Mucosa of descending colon (tissue), 3 donors: ENCODE results near the gene DNAH9. TPM values are rescaled to one million over a fixed set of nuclear protein-coding genes. Genes with fewer than 3 reads are reported as not detected.
A peak's percentile ranks its signal among the peaks of the same experiment; 100 is the strongest.

Source experiments
- ATAC-seq: fragments of 200-7000 bp; cut with Tn5 transposase; one replicate; pipeline ENCODE4 v1.9.1; 2020; ENCODE audit warnings: mild to moderate bottlenecking, moderate library complexity
- DNase-seq, 3 donors: peaks; one replicate each; pipeline ENCODE4 v3.0.0-alpha.2; 2020
- H3K36me3 ChIP-seq: fragments of 200-600 bp; one replicate; pipeline ENCODE4 v1.8.0; 2021; ENCODE audit warnings: low read depth, mild to moderate bottlenecking
- H3K4me1 ChIP-seq: fragments of 200-600 bp; one replicate; pipeline ENCODE4 v1.8.0; 2021; ENCODE audit warnings: low read depth, mild to moderate bottlenecking
- H3K4me3 ChIP-seq: fragments of 200-600 bp; one replicate; pipeline ENCODE4 v1.8.0; 2021; ENCODE audit warnings: mild to moderate bottlenecking
- H3K9me3 ChIP-seq: fragments of 200-600 bp; one replicate; pipeline ENCODE4 v1.8.0; 2021; ENCODE audit warnings: mild to moderate bottlenecking
- intact Hi-C, 2 donors: fragments of 100-400 bp; cut with DNase I in 1 of 2; cut with micrococcal nuclease in 1 of 2; formaldehyde crosslinking; loops; one replicate each; pipeline versions ENCODE4 v1.11.0 to v1.11.1; 2022; cut with DNase I, micrococcal nuclease
- total RNA-seq, 3 donors: library from RNA; stranded (reverse); fragmentation: NEBNext Ultra II Directional in 2 of 3; extraction: Animal tissue kit (Norgen Biotek cat#: 25700) in 2 of 3; gene quantifications; one replicate each; pipeline versions ENCODE4 v1.2.1 to v1.2.4, GENCODE V29; 2021 to 2023
- TF ChIP-seq, protein P1 (sequence below): fragments of 200-600 bp; IDR thresholded peaks from one replicate; pipeline ENCODE4 v1.8.0; 2022; ENCODE audit warnings: antibody characterized with exemption, mild to moderate bottlenecking
- donor health status: DM: no; HTN: no; CAD: no; lungs with moderate emphysema.
- donor health status: DM: no; HTN: no; CAD: no.
- donor health status: DM: no; HTN: yes; CAD: no.

Gene DNAH9
- total RNA-seq, 3 donors from 2014 or later: 0.41 to 1.5 (median 0.79) TPM

DNA sequence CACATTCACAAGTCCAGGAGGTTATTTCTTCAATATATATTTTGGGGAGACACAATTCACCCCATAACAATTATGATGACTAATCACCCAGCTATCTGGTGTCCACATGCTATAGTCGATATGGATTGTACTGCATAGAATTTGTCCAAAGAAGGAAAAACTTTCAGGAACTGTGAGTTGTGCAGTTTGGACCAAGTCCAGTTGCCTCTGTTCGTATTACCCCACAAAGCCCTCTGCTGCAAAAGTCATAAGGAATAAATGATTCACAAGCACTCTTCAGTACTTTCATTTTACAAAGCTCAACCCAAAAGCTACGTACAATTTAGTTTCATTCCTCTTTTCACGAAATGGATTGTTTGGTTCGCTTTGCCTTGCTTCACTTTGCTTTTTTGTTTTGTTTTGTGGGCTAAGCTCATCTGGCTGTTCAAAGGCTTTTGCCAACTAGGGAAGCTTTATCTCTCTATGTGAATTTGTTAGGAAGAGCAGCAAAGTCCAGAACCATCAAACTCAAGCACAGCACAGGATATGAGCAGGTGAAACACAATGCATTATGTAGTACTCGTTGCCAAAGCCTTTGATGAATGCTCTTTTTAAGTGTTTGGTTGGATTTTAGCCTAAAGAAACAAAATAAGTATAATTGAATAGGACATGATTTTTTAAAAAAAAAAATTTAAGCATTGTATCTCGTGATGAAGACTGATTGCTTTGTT, 300.4 kb downstream of the DNAH9 start:
- no peak overlapping the region for H3K4me3 ChIP-seq
- ATAC-seq: no peak
- intact Hi-C loops: no loop called here
- DNase-seq: no peak
- no peaks in the 10 kb centered on the region for H3K4me1 ChIP-seq
- no peaks in the 10 kb centered on the region for H3K36me3 ChIP-seq
- no peaks in the 10 kb centered on the region for H3K9me3 ChIP-seq
- TF ChIP-seq, protein P1, sequence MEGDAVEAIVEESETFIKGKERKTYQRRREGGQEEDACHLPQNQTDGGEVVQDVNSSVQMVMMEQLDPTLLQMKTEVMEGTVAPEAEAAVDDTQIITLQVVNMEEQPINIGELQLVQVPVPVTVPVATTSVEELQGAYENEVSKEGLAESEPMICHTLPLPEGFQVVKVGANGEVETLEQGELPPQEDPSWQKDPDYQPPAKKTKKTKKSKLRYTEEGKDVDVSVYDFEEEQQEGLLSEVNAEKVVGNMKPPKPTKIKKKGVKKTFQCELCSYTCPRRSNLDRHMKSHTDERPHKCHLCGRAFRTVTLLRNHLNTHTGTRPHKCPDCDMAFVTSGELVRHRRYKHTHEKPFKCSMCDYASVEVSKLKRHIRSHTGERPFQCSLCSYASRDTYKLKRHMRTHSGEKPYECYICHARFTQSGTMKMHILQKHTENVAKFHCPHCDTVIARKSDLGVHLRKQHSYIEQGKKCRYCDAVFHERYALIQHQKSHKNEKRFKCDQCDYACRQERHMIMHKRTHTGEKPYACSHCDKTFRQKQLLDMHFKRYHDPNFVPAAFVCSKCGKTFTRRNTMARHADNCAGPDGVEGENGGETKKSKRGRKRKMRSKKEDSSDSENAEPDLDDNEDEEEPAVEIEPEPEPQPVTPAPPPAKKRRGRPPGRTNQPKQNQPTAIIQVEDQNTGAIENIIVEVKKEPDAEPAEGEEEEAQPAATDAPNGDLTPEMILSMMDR: no peak

- no peak overlapping the region for H3K4me3 ChIP-seq
- H3K4me1 ChIP-seq: no peaks in the 10 kb centered on the region
- ATAC-seq (no peak), DNase-seq (no peak)
- intact Hi-C loops: no loop called here
- no peaks in the 10 kb centered on the region for H3K36me3 ChIP-seq
- no peaks in the 10 kb centered on the region for H3K9me3 ChIP-seq
- TF ChIP-seq, protein P1: no peak
Observed at GRCh38 chr17:11899537-11899942, 301.3 kb downstream of the DNAH9 start.

- Histone ChIP-seq H3K4me1 (no peaks in the 10 kb centered on the region), H3K4me3 (no peak overlapping the region), H3K36me3 (no peaks in the 10 kb centered on the region), H3K9me3 (no peaks in the 10 kb centered on the region)
- intact Hi-C loops: no loop called here
- TF ChIP-seq, protein P1: no peak
- peak in 1 of 3 donors; percentile 5 for DNase-seq
- ATAC-seq: no peak
Observed at GRCh38 chr17:11900041-11900476, 301.8 kb downstream of the DNAH9 start.

DNA sequence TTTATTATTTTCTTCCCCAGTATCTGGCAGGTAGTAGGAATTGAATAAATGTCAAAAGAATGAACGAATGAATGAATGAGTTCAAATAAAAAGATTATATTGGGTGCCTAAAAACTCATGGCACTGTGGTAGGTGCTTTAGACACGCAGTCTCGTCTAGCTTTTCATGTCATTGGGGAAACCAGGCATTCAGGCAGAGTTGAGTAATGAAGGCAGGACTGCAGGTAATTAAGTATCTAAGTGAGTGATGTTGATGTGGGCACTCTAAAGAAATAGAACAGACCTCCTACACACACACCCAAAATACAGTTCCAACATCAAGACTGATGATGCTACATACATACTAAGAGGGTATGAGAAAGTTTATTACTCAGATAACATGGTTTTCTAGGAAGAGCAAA, 302.4 kb downstream of the DNAH9 start:
- intact Hi-C loops: no loop called here
- no peak for ATAC-seq
- no peak for DNase-seq
- Histone ChIP-seq H3K4me3 (no peak overlapping the region), H3K36me3 (no peaks in the 10 kb centered on the region), H3K9me3 (no peaks in the 10 kb centered on the region), H3K4me1 (no peaks in the 10 kb centered on the region)
- TF ChIP-seq, protein P1: no peak

GRCh38 chr17:11901931-11902330, 303.7 kb downstream of the DNAH9 start:
- H3K4me3 ChIP-seq: no peak overlapping the region
- TF ChIP-seq, protein P1: no peak
- H3K36me3 ChIP-seq: no peaks in the 10 kb centered on the region
- ATAC-seq (no peak), DNase-seq (no peak)
- intact Hi-C loops: no loop called here
- no peaks in the 10 kb centered on the region for H3K4me1 ChIP-seq
- no peaks in the 10 kb centered on the region for H3K9me3 ChIP-seq
